Neutrophil (primary cell): ENCODE results near the gene ASPSCR1.

Source experiments
- H3K27ac ChIP-seq: fragments of 200-600 bp; sonication (generic); 2 replicates; pipeline ENCODE4 v1.5.1; 2016; ENCODE audit warnings: mild to moderate bottlenecking, moderate library complexity
- H3K27me3 ChIP-seq: fragments of 200-600 bp; sonication (generic); 2 replicates; pipeline ENCODE4 v1.6.0; 2016; ENCODE audit warnings: mild to moderate bottlenecking
- H3K36me3 ChIP-seq: fragments of 200-600 bp; sonication (generic); 2 replicates; pipeline ENCODE4 v1.5.1; 2017
- H3K4me1 ChIP-seq, 2 experiments: fragments of 200-600 bp in 1 of 2; sonication (generic) in 1 of 2; 1 replicate in 1 of 2; 2 replicates in 1 of 2; pipeline versions ENCODE4 v1.5.1 to v1.6.1; 2013 to 2016; ENCODE audit warnings: low read depth in 1 of 2, low read length in 1 of 2, mild to moderate bottlenecking in 1 of 2, moderate library complexity in 1 of 2; ENCODE audit not compliant: control insufficient read depth in 1 of 2, insufficient read depth in 1 of 2
- H3K4me3 ChIP-seq, 2 experiments: fragments of 200-600 bp in 1 of 2; sonication (generic) in 1 of 2; 1 replicate in 1 of 2; 2 replicates in 1 of 2; pipeline ENCODE4 v1.5.1; 2013 to 2016; ENCODE audit warnings: low read depth in 1 of 2, low read length in 1 of 2, mild to moderate bottlenecking in 1 of 2, moderate library complexity in 1 of 2
- H3K9me3 ChIP-seq: fragments of 200-600 bp; sonication (generic); 2 replicates; pipeline ENCODE4 v1.5.1; 2016
- CTCF ChIP-seq: fragments of 200-600 bp; sonication (generic); IDR thresholded peaks from 2 replicates; pipeline ENCODE4 v1.5.1; 2016; ENCODE audit warnings: antibody characterized with exemption

Gene ASPSCR1

GRCh38 chr17:81954131-81955057, 23.0 kb upstream of the ASPSCR1 start:
- no peak overlapping the region for H3K4me3 ChIP-seq
- TF ChIP-seq CTCF, result no peak
- no peaks in the 10 kb centered on the region for H3K9me3 ChIP-seq
- H3K36me3 ChIP-seq, result no peaks in the 10 kb centered on the region
- H3K27ac ChIP-seq, result no peak overlapping the region
- H3K4me1 ChIP-seq, result peaks cover 3 to 4% of the 10 kb centered on the region in 2 experiments
- peaks cover 48% of the 10 kb centered on the region for H3K27me3 ChIP-seq

GRCh38 chr17:81955058-81955681, 22.3 kb upstream of the ASPSCR1 start:
- Histone ChIP-seq H3K27ac (no peak overlapping the region), H3K4me1 (peaks cover 8 to 11% of the 10 kb centered on the region in 2 experiments), H3K4me3 (no peak overlapping the region), H3K36me3 (no peaks in the 10 kb centered on the region), H3K27me3 (peaks cover 55% of the 10 kb centered on the region), H3K9me3 (no peaks in the 10 kb centered on the region)
- TF ChIP-seq CTCF, result no peak

- Histone ChIP-seq H3K4me3 (no peak overlapping the region), H3K9me3 (no peaks in the 10 kb centered on the region), H3K27me3 (peaks cover 63% of the 10 kb centered on the region), H3K27ac (no peak overlapping the region), H3K4me1 (peaks cover 9 to 16% of the 10 kb centered on the region in 2 experiments), H3K36me3 (no peaks in the 10 kb centered on the region)
- TF ChIP-seq CTCF, result no peak
These were observed 21.5 kb upstream of the ASPSCR1 start for GRCh38 chr17:81955756-81956544.

GRCh38 chr17:81956607-81957589, 20.5 kb upstream of the ASPSCR1 start:
- no peak for TF ChIP-seq CTCF
- Histone ChIP-seq H3K9me3 (no peaks in the 10 kb centered on the region), H3K4me1 (peaks cover 9 to 19% of the 10 kb centered on the region in 2 experiments), H3K4me3 (no peak overlapping the region), H3K27me3 (peaks cover 67% of the 10 kb centered on the region), H3K27ac (no peak overlapping the region), H3K36me3 (no peaks in the 10 kb centered on the region)
